Measurements from ENCODE around the gene LRGUK.

DNA sequence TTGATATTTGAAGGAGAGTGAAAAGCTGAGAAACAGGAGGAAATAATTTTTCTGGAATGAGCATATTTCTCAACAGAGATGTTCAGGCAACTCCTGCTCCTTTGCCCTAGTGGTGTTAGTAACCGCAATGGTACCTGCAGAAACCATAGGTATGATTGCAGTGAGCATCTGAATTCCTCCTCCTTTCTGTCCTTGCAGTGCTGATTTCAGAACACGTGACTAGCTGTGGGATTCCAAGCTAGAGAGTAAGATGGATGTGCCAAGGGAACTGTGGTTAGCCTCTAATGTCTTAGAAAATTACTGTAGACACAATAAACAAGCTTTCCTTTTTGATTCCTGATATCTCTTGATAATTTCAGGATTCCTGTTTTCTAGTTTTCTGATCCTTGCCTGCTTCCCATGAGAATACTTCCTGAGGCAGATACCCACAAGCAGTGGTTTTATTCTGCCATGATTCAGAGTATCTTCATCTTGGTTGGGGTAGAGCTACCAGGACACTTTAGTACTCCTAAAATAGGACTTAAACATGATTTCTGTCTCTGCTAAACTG is 27.5 kb downstream of the LRGUK start:
- TF ChIP-seq, protein P1, sequence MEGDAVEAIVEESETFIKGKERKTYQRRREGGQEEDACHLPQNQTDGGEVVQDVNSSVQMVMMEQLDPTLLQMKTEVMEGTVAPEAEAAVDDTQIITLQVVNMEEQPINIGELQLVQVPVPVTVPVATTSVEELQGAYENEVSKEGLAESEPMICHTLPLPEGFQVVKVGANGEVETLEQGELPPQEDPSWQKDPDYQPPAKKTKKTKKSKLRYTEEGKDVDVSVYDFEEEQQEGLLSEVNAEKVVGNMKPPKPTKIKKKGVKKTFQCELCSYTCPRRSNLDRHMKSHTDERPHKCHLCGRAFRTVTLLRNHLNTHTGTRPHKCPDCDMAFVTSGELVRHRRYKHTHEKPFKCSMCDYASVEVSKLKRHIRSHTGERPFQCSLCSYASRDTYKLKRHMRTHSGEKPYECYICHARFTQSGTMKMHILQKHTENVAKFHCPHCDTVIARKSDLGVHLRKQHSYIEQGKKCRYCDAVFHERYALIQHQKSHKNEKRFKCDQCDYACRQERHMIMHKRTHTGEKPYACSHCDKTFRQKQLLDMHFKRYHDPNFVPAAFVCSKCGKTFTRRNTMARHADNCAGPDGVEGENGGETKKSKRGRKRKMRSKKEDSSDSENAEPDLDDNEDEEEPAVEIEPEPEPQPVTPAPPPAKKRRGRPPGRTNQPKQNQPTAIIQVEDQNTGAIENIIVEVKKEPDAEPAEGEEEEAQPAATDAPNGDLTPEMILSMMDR (IDR thresholded peaks at IDR 0.05), result no peak
- TF ChIP-seq POLR2A (IDR thresholded peaks at IDR 0.05), result no peak

All from esophagus squamous epithelium (tissue), 4 donors.